ENCODE data around the gene SIRPD. TPM values are rescaled to one million over a fixed set of nuclear protein-coding genes. Genes with fewer than 3 reads are reported as not detected.
A peak's percentile ranks its signal among the peaks of the same experiment; 100 is the strongest.

The SIRPD gene
- total RNA-seq, 1 donor from 2014 or later = not detected

DNA sequence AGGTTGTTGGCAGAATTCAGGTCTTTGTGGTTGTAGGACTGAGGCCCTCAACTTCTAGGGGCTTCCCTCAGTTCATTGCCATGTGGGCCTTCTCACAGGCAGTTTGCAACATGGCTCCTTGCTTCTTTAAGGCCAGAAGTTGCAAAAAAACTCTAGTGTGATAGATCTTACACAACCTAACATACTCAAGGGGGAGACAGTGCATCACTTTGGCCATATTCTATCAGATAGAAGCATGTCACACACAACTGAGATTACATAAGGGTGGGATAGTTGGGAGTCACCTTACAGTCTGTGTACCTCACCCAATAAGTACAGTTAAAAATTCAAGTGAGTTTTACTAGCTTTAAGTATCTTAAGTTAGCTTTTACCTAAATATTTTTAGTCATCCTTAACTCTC is 1.6 kb downstream of the SIRPD start:
- intact Hi-C loops (cut with DNase I) = no loop called here
- DNase-seq (ENCODE audit: low spot score) (no peak), ATAC-seq (no peak)

DNA sequence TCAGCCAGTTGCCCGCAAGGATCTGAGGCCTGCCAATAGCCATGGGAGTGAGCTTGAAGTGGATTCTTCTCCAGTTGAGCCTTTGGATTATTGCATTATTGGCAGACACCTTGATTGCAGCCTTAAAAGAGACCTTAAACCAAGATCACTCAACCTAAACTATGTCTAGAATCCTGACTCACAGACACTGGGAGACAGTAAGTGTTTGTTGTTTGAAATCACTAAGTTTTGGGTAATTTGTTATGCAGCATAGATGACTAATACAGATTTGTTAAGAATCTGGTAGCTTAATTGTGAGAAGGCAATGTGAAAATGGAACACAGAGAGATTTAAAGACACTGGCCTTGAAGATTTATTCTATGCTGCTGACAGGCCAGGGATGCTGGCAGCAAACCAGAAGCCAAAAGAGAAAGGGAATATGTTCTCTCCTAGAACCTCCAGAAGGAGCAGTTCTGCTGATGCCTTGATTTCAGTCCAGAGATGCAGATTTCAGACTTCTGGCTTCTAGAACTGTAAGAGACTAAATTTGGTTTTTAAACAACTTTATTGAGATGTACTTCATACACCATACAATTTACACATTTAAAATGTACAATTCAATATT is 17.6 kb downstream of the SIRPD start:
- DNase-seq (ENCODE audit: low spot score) = no peak
- no peak for ATAC-seq
- intact Hi-C loops (cut with DNase I) = no loop called here

DNA sequence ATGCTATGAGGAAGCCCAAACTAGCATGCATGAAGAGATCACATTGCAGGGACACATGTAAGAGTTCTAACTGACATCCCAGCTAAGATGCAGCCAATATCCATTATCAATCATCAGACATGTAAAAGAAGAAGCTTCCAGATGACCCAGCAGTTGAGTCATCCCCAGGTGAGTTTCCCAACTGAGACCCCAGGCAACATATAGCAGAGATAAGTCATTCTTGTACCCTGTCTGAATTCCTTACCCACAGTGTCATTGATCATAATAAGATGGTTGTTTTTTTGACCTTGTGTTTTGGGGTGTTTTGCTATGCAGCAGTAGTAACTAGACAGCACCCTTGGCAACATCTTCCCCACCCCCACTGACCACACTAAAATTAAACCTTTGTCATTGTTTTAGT is 18.9 kb downstream of the SIRPD start:
- intact Hi-C loops (cut with DNase I) = no loop called here
- no peak for DNase-seq (ENCODE audit: low spot score)
- no peak for ATAC-seq

DNA sequence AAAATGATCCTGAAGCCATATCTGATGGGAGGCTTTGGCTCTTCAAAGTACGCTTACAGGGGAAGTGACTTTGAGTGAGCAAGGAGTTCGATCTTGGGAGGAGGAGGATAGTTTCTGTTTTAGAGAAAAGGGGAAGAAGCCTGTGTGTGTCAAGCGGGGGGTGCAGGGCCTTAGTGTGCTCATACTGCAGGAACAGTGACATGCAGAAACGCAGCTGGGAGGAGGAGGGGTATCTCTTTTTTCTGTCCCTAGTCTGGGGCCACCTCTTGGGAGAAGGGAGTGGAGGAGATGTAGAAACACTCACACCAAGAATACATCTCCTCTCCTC is 19.8 kb downstream of the SIRPD start:
- peak; percentile 89 for ATAC-seq
- no peak for DNase-seq (ENCODE audit: low spot score)
- intact Hi-C loops (cut with DNase I) = no loop called here

DNA sequence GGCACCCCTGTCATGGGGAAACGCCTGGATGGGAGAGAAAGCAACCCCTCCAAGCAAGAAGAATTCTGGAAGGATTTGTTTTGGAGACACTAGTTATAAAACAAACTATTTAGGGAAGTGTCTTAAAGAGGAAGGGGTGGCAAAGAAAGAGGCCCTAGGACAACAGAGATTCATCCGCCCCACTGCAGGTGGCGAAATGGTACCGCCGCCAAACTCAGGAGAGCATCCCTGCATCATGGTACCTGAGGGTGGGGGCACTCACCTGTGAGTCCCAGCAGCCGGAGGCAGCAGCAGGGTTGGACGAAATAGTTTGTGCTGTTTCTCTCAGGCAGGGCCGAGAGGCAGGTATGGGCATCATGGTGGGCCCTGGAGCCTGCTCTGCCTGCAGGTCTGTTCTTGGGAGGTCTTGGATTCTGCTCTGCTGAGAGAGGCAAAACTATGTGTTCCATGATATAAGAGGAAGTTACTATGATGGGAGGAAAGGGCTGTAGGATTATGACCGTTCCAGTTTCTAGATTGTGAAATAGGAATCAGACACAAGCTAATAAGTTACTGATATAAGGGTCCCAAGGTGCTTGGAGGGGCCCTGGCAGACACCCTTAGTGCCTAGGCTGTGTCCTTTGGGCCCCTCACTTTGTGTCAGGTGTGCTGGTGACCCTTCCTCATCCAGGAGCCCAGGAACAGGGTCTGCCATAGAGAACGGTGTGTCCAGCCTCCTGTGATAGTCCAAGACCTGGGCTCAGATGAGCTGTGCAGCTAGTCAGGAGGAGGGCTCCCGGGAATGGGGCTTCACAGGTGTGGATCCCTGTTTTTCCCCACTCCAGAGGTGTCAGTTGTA is 20.4 kb downstream of the SIRPD start:
- DNase-seq (ENCODE audit: low spot score) (no peak), ATAC-seq (peak; percentile 78)
- intact Hi-C loops (cut with DNase I) = no loop called here

DNA sequence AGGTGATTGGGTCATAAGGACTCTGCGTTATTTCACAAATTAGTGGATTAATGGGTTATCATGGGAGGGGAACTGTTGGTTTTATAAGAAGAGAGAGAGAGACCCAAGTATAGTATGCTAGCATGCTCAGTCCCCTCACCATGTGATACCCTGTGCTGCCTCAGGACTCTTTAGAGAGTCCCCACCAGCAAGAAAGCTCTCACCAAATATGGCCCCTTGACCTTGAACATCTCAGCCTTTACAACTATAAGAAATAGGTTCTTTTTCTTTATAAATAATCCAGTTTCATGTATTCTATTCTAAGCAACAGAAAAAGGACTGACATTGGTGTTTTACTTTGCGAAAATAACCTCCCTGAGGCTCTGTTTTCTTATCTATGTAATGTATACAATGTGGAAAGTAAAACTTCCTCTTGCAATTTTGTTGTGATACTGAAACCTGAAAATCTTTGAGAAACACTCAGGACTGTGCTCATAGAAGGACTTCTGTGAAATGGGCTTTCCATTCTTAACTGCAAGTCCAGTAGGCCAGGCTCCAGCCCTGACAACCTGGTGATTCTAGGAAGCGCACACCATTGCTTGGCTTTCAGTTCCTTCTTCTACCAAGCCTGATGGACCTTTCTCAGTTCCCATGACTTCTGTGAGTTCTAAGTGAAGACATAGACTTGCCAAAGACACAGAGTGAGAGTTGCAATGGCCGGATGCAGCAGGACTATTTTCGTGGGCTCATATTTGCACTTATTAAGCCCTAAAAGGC is 21.9 kb downstream of the SIRPD start:
- ATAC-seq (peak; percentile 47), DNase-seq (ENCODE audit: low spot score) (no peak)
- intact Hi-C loops (cut with DNase I) = no loop called here

DNA sequence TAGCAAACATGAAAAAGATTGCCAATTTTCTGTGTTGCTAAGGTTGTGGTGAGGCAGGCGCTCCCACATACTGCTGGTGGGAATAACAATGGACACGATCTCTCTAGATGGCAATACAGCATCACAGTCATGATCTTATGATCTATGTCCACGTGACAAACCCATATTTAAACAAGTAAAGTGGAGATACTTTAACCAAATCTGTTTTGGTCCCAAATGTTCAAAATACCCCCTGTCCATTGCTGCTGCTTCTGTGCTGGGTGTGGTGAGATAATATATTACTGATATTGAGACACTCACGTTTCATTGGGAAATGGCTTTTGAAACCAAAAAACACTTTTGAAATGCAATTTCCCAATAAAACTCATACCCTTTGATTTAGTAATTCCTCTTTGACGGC is 23.0 kb downstream of the SIRPD start:
- intact Hi-C loops (cut with DNase I) = no loop called here
- ATAC-seq (no peak), DNase-seq (ENCODE audit: low spot score) (no peak)

DNA sequence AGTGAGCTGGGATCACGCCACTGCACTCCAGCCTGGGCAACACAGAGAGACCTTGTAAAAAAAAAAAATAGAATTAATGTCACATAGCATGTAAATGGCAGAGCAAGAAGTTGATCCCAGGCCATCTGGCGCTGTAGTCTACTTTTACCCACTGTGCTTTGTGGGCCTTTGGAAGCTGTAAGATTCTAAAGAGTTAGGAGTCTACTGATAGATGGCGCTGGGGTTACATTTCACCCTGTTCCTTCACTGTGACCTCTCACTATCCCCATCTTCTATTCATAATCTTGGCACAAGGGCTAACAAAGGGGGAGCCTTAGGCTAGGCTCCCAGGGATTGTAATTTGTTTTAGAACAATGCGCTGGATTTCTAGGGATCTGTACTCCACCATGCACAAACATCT is 24.4 kb downstream of the SIRPD start:
- DNase-seq (ENCODE audit: low spot score) (no peak), ATAC-seq (no peak)
- intact Hi-C loops (cut with DNase I) = no loop called here

DNA sequence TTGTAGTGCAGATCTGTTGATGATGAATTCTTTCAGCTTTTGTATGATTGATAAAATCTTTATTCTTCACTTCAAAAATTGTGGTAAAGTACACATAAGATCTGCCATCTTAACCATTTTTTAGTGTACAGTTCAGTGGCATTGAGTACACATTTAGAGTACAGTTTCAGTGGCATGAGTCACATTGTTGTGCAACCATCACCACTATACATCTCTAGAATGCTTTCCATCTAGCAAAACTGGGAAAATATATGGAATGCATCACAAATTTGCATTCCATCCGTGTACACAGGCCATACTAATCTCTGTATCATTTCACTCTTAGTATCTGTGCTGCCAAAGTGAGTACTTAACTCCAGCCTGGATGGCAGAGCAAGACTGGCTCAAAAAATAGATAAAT is 28.7 kb downstream of the SIRPD start:
- ATAC-seq (no peak), DNase-seq (ENCODE audit: low spot score) (no peak)
- intact Hi-C loops (cut with DNase I) = no loop called here

DNA sequence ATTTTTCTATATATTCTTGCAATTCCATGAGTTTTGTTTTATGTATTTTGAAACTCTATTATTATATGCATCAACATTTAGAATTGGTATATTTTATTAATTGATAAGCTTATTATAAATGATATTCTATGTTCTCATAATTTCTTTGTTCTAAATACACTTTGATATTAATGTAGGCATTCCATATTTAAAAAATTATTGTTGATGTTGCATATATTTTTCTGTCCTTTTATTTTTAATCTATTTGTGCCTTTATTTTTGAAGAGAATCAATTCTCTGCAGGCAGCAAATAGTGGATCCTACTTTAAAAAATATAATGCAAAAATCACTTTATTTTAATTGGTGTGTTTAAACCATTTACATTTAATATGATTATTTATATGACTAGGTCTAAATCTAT is 29.6 kb downstream of the SIRPD start:
- no peak for DNase-seq (ENCODE audit: low spot score)
- intact Hi-C loops (cut with DNase I) = no loop called here
- no peak for ATAC-seq

DNA sequence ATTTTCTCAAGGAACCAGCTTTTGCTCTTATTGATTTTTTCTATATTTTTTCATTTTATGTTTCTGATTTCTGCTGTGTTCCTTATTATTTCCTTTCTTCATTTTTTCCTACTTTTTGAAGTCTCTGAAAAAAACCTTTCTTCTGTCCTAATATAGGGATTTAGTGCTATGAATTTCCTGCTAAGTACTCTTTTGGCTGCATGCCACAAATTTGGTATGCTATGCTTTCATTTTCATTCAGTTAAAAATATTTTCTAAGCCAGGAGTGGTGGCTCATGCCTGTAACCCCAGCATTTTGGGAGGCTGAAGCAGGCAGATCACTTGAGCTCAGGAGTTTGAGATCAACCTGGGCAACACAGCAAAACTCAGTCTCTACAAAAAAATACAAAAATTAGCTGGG is 30.6 kb downstream of the SIRPD start:
- ATAC-seq (no peak), DNase-seq (ENCODE audit: low spot score) (no peak)
- intact Hi-C loops (cut with DNase I) = no loop called here

DNA sequence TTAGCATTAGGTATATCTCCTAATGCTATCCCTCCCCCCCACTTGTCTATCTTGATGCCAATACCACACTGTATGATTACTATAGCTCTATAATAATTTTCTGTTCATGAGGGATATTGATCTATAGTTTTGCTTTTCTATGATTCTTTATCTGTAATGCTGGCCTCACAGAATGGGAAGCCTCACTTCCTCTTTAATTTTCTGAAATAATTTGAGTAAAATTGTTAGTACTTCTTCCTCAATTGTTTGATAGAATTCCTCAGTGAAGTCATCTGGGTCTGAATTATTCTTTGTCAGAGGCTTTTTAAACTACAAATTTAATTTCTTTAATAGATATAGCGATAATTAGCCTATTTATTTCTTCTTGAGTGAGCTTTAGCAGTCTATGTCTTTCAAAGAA is 31.2 kb downstream of the SIRPD start:
- ATAC-seq (no peak), DNase-seq (ENCODE audit: low spot score) (no peak)
- intact Hi-C loops (cut with DNase I) = no loop called here

DNA sequence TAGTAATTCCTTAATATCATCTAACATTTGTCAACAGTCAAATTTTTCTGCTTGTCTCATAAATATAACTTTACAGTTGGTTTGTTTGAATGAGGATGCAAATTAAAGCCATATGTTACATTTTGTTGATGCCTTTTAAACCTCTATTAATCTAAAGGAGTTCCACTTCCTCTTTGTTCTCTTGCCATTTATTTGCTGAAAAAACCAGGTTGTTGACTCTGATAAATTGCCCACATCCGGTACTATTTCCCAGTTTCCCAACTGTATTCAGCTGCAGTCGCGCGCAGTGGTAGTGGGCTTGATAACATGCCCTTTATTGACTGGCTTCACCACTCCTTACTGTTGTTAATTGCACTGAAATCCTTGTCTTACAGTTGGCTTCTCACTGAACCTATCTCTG is 33.5 kb downstream of the SIRPD start:
- intact Hi-C loops (cut with DNase I) = no loop called here
- DNase-seq (ENCODE audit: low spot score) = no peak

DNA sequence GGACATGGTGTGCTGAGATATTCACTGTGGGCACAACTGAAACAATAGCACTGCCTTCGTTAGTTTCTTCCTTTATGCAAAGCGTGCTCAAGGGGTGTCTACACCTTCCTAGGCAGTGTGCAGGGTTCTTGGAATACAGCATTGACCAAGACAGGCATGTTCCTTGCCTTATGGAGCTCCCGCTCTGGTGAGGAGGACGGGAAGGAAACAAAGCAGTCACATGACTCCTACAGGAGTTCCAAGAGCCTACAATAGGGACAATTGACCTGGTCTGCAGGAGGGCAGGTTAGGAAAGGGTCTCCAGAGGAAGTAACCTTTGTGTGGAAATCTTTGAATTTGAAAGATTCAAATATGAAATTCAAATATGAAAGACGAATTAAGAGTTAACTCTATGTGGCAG is 40.5 kb downstream of the SIRPD start:
- intact Hi-C loops (cut with DNase I) = no loop called here
- no peak for DNase-seq (ENCODE audit: low spot score)
- ATAC-seq = no peak

More for the DNA sequence above, 33.5 kb downstream of the SIRPD start:
- ATAC-seq = no peak

DNA sequence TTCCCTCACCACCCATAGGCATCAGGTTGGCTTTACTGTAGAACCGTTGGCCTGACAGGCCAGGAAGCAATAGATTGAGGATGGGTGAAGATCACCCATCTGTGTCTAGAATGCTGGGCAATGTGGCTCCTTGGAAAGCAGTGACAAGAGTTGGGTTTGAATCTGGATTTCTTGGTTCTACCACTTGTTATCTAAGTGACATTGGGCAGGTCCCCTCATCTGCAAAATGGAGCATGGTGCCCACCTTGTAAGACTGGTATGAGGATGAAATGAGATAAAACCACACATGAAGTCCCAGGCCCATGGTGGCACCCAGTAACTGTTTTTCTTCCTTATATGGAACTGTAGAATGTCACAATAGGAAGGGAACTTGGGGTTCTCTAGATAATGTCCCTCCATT is 43.7 kb downstream of the SIRPD start:
- no peak for DNase-seq (ENCODE audit: low spot score)
- intact Hi-C loops (cut with DNase I) = no loop called here
- no peak for ATAC-seq

DNA sequence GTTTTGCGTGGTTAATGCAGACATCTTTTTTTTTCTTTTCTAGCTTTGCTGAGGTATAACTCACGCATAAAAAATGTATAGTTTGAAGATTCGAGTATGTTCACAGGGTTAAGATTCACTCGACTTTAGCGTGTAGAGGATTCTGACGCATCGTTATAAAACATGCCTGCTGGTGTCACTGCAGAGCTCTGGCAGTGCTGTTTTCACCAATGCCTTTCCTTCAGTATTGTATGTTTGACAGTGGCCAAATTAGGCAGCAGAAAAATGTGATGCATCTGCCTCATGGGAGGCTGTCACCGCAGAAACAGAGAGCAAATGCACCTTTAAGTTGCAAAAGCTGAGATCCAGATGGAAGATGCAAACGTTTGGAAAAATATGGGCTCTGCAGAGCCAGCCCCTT is 48.3 kb downstream of the SIRPD start:
- intact Hi-C loops (cut with DNase I) = no loop called here
- ATAC-seq (no peak), DNase-seq (ENCODE audit: low spot score) (no peak)

DNA sequence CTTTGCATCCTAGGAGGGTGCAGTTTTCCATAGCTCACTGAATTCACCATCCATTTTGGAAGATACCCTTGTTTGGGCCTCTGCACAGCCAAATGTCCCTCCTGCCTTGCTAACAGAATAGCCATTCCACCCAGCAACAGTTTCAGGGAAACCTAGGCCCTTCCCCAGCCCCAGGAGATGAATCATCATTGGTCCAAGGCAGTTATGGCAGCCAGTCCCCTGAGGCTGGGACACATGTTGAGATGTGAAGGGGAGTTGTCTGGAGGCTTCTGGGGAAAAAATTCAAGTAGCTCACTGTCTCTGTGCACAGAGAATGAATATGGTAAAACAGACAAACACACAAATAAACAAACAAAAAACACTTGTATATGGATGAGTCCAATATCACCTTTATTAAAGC is 48.9 kb downstream of the SIRPD start:
- ATAC-seq (no peak), DNase-seq (ENCODE audit: low spot score) (no peak)
- intact Hi-C loops (cut with DNase I) = no loop called here

DNA sequence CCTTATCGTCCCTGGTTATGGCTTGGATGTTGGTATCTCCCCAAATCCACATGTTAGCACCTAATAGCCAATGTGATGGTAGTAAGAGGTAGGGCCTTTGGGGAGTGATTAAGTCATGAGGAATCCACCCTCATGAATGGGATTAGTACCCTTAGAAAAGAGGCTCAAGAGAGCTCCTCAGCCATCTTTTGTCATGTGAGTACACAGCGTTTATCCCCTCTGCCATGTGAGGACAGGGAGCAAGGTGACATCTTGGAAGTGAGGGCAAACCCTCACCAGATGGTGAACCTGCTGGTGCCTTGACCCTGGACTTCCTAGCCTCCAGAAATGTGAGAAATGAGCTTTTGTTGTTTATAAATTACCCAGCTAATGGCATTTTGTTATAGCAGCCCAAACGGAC is 50.2 kb downstream of the SIRPD start:
- ATAC-seq (no peak), DNase-seq (ENCODE audit: low spot score) (no peak)

DNA sequence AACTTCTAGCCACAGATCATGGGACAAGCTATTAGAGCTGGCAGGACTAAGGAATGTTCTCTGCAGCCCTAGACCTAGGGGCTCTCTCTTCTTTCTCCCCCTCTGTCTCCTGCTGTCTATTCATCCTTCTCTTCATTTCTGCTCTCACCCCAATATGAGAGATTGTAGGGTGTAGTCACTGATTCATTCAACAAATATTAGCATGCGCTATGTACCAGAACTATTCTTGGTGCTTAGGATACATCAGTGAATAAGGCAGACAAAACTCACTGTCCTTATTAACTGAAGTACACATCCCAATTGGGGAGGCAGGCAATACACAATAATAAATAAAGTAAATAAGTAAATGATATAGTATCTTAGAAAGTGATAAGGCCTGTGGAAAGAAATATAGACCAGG is 51.6 kb downstream of the SIRPD start:
- DNase-seq (ENCODE audit: low spot score) = no peak
- intact Hi-C loops (cut with DNase I) = no loop called here
- no peak for ATAC-seq

More for the DNA sequence above, 50.2 kb downstream of the SIRPD start:
- intact Hi-C loops (cut with DNase I) = no loop called here

DNA sequence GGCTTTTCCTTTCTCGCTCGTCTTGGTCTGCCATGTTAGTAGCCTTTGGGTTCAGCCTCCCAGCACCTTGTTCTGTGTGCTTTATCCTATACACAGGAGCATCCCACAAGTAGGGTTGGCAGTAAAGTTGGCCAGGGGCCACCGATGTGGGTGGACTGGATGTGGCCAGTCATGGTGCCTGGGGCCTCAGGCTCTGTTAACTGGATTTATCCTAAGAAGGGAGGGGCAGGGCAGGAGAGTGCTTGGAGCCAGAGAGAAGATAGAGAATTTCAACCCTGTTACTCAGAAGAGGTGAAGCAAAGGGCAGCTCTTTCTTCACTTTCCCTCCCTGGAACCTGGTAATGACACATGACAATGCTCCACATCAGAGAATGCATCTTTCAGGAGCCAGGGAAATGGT is 52.1 kb downstream of the SIRPD start:
- no peak for ATAC-seq
- intact Hi-C loops (cut with DNase I) = no loop called here
- DNase-seq (ENCODE audit: low spot score) = no peak

Measured in sciatic nerve (tissue), 2 donors.